ENCODE measurements around the gene GMPR2.

The GMPR2 gene

DNA sequence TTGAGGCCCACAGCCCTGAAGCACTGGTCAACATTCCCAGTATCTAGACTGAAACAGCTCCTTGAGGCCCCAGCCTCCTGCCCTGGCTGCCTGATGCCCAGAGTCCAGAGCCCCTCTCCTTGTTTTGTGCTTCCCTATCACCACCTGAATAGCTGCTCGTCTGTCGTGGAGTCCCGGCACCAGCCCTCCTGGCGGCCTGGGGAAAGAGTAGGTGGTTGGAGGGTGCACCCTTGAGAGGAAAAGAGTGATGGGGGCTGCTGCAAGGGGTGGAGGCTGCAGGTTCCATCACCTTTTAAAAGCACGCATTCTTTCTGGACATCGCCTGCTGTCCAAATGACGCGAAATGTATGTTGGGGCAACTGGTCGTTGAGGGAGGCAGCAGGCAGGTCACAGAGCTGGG, 35.5 kb downstream of the GMPR2 start:
- DNase-seq (ENCODE audit: low spot score), result no peak

DNA sequence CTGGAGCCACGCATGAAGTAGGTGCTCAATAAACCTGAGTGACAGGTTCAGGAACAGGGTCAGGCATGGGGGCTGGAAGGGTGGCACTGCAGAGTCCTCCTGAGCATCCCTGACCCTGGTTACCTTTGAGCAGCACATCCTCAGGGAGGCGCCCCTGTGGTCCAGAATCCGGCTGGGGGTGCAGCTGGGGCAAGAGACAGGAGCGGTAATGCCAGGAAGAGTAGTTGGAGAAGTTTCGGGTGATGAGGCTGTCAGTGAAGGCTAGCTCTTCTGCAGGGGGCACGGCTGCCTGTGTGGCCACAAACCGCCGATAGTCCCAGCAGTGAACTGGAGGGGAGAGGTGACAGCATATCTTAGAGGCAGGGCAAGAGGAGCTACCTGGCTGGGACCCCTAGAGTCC, 36.6 kb downstream of the GMPR2 start:
- DNase-seq (ENCODE audit: low spot score), result no peak

GRCh38 chr14:24269910-24270536, 37.3 kb downstream of the GMPR2 start:
- no peak for DNase-seq (ENCODE audit: low spot score)

DNA sequence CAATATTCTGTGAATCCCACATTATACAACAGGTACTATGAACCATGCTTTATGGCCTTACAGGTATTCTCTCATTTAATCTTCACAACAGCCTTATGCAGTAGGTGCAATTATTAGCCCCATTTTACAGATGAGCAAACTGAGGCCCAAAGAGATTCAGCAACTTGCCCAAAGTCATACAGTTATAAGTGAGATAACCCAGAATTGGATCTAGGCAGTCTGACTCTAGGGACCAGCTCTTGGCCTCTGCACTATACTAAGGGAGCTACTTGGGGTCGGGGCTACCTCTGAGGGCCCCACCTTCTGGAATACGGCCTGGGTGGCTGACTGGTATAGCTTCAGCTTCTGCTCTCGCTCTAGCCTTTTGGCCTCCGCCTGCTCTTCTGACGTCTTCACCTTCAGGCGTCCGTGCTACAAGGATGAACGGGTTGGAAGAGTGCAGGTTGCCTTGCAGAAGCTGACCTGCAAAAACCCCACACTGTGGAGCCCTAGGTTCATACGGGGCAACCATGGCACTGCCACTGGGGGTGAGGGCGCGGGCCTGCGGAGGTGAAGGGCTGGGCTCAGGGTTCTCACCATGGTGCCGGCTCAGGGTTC, 37.9 kb downstream of the GMPR2 start:
- DNase-seq (ENCODE audit: low spot score), result no peak

DNA sequence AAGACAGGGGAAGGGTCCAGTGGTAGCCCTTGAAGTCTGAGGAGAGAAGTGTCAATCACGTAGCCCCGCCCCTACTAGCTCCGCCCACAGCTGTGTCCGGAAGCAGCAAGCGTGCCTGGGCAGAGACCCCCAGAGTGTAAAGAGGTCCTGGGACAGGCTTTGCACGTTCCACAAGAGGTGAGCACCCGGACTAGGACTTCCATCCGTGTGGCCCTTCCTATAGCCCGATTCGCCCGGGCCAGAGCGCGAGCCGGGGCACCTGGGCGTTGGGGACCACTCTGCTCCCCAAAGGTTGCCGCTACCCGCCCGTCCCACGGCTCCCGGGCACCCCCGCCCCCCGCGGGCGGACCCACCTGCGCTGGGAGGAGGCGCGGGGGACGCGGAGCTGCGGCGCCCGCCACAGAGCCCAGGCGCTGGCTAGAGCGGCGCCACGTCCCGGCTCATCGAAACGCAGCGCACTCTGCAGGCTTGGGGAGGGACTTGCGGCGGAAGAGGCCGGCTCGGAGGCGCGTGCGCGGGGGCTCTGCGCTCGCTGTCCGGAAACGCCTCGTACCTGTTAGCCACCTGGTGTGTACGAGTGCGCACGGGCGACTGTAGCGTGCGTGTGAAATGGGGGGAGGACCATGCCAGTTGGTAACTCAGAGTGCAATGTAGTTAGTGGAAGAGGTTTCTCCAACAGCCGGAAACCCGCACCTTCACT, 38.6 kb downstream of the GMPR2 start, which contains the start of gene RABGGTA:
Gene RABGGTA (minus strand): TSS at position 464 of the 700 bp plus-strand sequence. CDS start 482 bp downstream, outside the sequence.
- peak; percentile 74 for DNase-seq (ENCODE audit: low spot score)

DNA sequence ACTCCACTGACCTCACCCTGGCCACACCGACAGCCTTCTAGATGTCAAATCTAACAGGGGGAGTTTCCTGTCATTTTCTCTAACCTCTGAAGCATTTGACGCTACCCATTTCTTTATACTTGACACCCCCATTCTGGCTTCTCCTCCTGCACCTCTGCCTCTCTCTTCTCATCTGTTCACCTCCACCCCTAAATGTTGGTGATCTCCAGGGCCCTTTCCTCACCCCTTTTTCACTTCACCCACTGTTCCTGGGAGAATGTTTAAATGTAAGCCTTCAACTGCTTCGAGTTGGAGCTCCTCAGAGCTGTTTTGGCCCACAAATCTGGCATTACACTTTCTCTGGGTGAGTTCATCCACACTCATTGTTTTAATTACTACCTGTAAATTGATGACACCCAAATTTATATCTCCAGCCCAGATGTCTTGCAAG, 39.1 kb downstream of the GMPR2 start:
- DNase-seq (ENCODE audit: low spot score), result no peak

DNA sequence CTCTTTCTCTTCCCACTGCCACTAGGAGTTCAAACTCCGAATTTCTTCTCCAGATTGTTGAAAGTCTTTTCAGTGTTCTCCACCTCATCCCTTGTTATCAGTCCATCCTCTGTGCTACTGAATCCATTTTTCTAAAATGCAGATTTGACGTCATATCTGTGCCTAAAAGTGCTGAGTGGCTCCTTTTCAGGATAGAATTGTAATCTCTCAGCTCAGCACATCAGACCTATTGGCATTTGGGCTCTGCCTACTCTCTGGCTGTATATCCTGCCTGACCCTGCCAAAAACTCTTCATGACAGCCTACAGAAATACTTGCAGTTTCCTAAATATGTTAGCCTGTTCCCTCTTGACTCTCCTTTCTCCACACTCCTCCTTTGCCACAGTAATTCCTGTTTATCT, 39.7 kb downstream of the GMPR2 start:
- no peak for DNase-seq (ENCODE audit: low spot score)

DNA sequence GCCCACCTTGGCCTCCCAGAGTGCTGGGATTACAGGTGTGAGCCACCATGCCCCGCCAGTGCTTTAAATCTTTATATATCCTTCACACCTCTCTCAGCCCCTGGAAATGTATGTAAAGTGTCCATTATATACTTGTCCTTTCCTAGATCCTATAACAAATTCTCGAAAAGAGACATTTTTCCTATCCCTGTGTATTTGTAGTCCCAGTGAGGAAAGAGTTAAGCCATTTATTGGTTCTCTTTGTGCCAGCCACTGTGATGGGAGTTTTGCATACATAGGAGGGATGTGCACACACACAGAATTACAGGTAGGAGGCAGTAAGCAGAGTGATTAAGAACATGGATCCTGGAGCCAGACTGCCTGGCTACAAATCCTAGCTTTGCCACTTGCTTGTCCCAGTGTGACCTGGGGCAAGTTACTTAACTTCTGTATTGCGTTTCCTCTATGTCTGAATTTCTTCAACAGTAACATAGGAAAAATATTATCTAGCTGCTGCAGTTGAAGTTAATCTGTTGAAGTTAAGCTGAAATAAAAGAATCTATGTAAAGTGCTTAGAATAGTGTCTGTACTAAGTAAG, 40.8 kb downstream of the GMPR2 start:
- DNase-seq (ENCODE audit: low spot score), result no peak

- peak; percentile 1 for DNase-seq (ENCODE audit: low spot score)
These were observed 41.4 kb downstream of the GMPR2 start for GRCh38 chr14:24274101-24274543.

DNA sequence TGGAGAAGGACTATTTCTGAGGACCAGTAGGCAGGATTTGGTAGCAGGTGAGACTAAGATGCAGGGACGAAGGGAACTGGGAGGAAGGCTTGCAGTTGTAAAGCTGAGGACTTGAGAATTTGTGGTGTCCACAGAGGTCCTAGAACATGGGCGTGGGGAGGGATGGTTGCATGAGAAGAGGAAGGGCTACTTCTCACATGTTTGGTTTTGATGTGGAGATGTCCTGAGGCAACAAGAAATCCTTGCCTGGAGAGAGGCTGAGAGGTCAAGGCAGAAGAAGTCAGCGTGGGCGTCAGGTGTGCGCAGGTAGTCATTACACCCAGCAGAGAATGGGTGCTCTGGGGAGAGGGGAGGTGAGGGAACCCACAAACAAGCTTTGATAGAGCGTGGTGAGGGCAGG, 44.3 kb downstream of the GMPR2 start:
- DNase-seq (ENCODE audit: low spot score), result no peak

GRCh38 chr14:24277606-24278321, 45.0 kb downstream of the GMPR2 start:
- no peak for DNase-seq (ENCODE audit: low spot score)

GRCh38 chr14:24278424-24278823, 45.7 kb downstream of the GMPR2 start:
- no peak for DNase-seq (ENCODE audit: low spot score)

DNA sequence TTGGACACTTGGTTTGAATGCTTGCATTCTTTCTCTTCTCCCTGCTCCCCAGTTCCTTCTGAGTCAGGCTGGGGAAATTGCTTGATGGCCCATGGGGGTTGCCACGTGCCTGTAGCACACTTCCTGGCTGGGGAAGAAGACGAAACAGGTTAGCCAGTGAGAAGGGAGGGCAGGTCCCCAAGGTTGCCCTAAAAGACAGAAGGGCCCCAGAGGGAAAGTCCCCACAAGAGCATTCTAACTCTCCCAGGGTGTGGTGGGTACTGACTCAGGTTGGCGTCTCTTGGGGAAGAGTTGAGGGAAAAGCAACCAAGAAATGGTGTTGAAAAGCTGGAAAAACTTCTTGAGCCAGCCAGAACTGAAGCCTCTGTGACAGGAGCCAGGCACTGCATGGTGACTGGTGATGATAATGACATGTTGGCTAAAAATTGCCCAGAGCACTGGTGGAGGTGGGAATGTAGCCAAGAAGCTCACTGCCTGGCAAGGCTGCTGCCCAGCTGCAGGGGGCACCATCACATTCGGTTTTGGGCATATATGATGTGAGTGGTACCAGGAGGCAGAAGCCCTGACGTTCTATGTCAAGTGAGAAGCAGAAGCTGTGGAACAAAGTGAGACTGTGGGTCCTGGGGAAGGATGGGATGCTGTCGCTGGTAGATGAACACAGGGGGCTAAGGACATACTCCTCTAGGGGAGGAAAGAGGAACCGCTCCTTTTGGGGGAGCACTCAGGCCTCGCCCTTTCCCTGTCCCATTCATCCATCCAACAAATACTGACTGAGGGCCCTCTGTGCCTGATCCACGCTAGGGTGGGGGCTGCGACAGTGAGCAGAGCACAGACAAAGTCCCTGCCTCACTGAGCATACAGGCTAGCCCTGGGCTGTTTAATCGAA, 46.8 kb downstream of the GMPR2 start:
- DNase-seq (ENCODE audit: low spot score), result no peak

DNA sequence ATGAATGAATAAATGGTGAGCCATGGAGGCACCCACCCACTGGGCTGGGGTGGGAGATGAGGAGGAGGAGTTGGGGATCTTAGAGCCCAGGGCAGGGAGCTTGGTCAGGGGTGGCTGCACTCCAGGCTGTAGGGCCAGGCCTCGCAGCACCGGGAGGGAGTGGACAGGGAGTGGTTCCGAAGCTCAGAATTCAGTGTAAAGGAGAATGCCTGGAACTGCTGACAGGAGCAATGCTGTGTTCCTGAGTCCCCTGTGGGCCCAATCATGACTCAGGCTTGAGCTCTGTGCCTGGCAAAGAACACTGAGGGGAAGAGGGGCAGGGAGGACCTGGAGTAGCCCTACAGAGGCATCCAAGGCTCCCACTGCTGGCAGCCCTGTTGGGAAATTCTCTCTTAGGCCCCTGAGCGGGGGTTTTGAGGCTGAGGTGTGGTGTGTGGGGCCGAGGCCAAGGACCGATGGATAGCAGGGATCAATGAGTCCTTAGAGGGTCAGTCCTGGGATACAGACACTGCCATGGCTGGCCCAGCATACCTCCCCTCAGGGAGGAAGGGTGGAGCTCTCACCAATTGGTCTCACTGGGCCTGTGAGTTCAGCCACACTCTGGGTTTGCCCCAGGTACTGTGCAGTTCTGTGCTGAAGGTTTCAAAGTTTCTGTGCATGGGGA, 48.2 kb downstream of the GMPR2 start:
- no peak for DNase-seq (ENCODE audit: low spot score)

DNA sequence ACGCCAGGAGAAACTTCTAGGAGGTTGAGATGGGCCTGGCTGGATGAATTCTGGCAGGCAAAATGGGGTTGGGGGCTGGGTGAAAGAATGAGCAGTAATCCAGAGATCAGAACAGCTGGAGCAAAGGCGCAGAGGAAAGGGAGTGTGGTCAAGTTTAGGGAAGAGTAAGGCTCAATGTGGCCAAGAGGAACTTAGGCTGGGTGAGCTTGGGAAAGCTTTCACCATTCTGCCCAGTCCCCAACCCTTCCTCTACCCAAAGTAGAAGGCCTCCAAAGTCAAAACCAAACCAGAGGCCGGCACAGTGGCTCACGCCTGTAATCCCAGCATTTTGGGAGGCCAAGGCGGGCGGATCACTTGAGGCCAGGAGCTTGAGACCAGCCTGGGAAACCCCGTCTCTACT, 48.9 kb downstream of the GMPR2 start:
- DNase-seq (ENCODE audit: low spot score), result no peak

GRCh38 chr14:24282736-24283135, 50.0 kb downstream of the GMPR2 start:
- no peak for DNase-seq (ENCODE audit: low spot score)

DNA sequence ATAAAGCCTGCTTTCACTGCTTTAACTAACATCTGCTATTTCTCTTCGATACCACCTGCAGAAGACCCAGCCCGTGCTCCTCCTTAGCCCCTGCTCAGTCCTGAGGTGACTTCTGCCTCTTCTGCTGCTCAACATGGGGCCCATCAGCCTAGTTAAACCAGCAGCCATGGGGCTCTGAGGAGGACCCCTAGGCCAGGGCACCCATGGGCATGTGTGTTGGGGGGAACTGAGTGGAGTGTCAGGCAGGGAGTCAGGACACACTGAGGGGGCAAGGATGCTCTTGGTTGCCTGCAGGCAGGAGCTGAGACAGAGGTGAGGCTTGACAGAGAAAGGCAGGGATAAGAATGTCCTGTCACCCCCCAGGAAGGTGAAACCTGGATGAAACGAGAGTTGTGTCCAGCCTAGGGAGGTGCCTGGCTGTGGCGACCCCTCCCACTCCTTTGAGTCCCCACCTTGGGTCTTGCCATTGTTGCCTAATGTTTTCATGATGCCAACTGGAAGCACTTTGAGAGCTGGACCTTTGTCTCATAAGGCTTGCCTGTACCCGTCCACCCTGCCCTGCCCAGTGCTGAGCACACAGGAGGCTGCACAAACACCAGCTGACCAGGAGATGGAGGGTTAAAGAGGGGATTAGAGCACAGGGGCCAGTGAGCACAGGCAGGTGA, 51.2 kb downstream of the GMPR2 start:
- no peak for DNase-seq (ENCODE audit: low spot score)

- DNase-seq (ENCODE audit: low spot score), result no peak
These were observed 51.8 kb downstream of the GMPR2 start for GRCh38 chr14:24284501-24285035.

- no peak for DNase-seq (ENCODE audit: low spot score)
These were observed 52.6 kb downstream of the GMPR2 start for GRCh38 chr14:24285351-24285750.

DNA sequence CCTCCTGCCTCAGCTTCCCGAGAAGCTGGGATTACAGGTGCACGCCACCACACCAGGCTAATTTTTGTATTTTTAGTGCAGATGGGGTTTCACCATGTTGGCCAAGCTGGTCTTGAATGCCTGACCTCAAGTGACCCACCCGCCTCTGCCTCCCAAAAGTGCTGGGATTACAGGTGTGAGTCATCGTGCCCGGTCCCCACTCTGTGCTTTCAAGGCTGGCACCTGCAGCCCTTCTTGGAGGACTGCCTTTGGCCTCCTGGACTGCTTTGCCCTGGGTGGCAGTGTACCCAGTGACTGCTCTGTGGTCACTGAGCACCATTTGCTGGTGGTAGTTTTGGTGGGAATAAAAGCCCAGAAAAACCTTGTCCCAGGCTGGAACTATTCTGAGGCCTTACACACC, 54.3 kb downstream of the GMPR2 start:
- no peak for DNase-seq (ENCODE audit: low spot score)

All from kidney capillary endothelial cell (primary cell).